Large intestine (tissue), 3 donors: ENCODE results near the gene DGKH. TPM values are rescaled to one million over a fixed set of nuclear protein-coding genes. Genes with fewer than 3 reads are reported as not detected.
"Not testable (repeated sequence)": the region's sequence is repeated elsewhere in the genome, so short reads cannot be mapped to it uniquely, and the experiment has no call there.

ENCODE experiments used
- DNase-seq, 2 donors: peaks; one replicate each; pipeline versions ENCODE4 v3.0.0 to v3.0.0-alpha.2; 2013
- H3K27ac ChIP-seq: one replicate; pipeline ENCODE4 v1.5.1; 2013; ENCODE audit warnings: low read length
- H3K27me3 ChIP-seq: 2 replicates; pipeline ENCODE4 v1.6.1; 2013; ENCODE audit warnings: low read length; ENCODE audit not compliant: control insufficient read depth, insufficient read depth
- H3K36me3 ChIP-seq: 2 replicates; pipeline ENCODE4 v1.6.1; 2013; ENCODE audit warnings: low read length; ENCODE audit not compliant: control insufficient read depth, insufficient read depth
- H3K4me1 ChIP-seq: one replicate; pipeline ENCODE4 v1.6.1; 2013; ENCODE audit warnings: low read length; ENCODE audit not compliant: control insufficient read depth, insufficient read depth
- H3K4me3 ChIP-seq: one replicate; pipeline ENCODE4 v1.5.1; 2013; ENCODE audit warnings: low read length
- H3K9me3 ChIP-seq: one replicate; pipeline ENCODE4 v1.6.1; 2013; ENCODE audit warnings: mild to moderate bottlenecking, low read depth, low read length, moderate library complexity; ENCODE audit not compliant: control insufficient read depth
- WGBS: methylation state at CpG from one replicate; pipeline ENCODE4 v1.1.5; 2013; ENCODE audit warnings: low lambda C conversion rate; ENCODE audit not compliant: insufficient coverage; 5-methylcytosine and 5-hydroxymethylcytosine counted together
- polyA plus RNA-seq: library from polyadenylated mRNA; unstranded; fragments of 120-200 nt; gene quantifications from one replicate; pipeline ENCODE4 v1.2.1, GENCODE V29; 2013

The DGKH gene
- polyA plus RNA-seq, 1 donor: 6.9 TPM

GRCh38 chr13:42071179-42071578 is 22.7 kb downstream of the DGKH start:
- not testable (repeated sequence) for H3K36me3 ChIP-seq, H3K9me3 ChIP-seq, H3K27ac ChIP-seq, H3K4me3 ChIP-seq, DNase-seq, H3K4me1 ChIP-seq, H3K27me3 ChIP-seq
- WGBS: 100% methylated on average over 1 of the region's 4 CpGs

- H3K9me3 ChIP-seq: no peaks in the 10 kb centered on the region
- no peaks in the 10 kb centered on the region for H3K4me1 ChIP-seq
- 58% methylated on average over 2 of the region's 12 CpGs for WGBS
- no peak overlapping the region for H3K4me3 ChIP-seq
- no peaks in the 10 kb centered on the region for H3K27me3 ChIP-seq
- H3K27ac ChIP-seq: no peak overlapping the region
- H3K36me3 ChIP-seq: peaks cover 3% of the 10 kb centered on the region
- DNase-seq: peak in 1 of 2 donors; percentile 8
Measured at GRCh38 chr13:42071672-42072419, 23.4 kb downstream of the DGKH start.

- no CpG with 5 or more reads among the region's 3 CpGs for WGBS
Measured at GRCh38 chr13:42073683-42074082, 25.2 kb downstream of the DGKH start.

GRCh38 chr13:42075517-42075916 is 27.1 kb downstream of the DGKH start:
- Histone ChIP-seq H3K36me3 (peaks cover 3% of the 10 kb centered on the region), H3K4me1 (no peaks in the 10 kb centered on the region), H3K27ac (no peak overlapping the region), H3K4me3 (no peak overlapping the region), H3K9me3 (no peaks in the 10 kb centered on the region), H3K27me3 (no peaks in the 10 kb centered on the region)
- DNase-seq: peak in 1 of 2 donors; percentile 5

More at GRCh38 chr13:42073683-42074082, 25.2 kb downstream of the DGKH start:
- H3K4me1 ChIP-seq: no peaks in the 10 kb centered on the region
- H3K27ac ChIP-seq: no peak overlapping the region
- H3K9me3 ChIP-seq: no peaks in the 10 kb centered on the region
- H3K27me3 ChIP-seq: no peaks in the 10 kb centered on the region
- no peak overlapping the region for H3K4me3 ChIP-seq
- no peak for DNase-seq
- peaks cover 3% of the 10 kb centered on the region for H3K36me3 ChIP-seq

DNA sequence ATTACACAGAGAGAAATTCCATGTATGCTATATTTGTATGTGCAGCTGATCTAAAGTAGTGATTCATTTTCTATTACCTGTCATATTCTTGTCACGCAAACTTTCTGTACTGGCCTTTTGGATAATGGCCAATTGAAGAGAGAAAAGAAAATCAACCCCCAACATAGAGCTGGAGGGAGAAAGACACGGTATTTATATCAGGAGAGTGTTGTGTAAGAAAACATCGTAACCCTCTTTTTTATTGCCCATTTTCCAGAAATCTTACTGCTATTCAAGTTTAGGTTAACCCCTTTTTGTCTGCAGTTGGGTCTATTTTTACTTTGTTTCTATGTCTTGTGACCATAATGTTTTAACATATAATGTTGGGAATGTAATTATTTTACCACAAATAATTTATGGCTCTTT is 27.9 kb downstream of the DGKH start:
- WGBS: 67% methylated on average over 1 of the region's 3 CpGs
- no peaks in the 10 kb centered on the region for H3K9me3 ChIP-seq
- DNase-seq: no peak

DNA sequence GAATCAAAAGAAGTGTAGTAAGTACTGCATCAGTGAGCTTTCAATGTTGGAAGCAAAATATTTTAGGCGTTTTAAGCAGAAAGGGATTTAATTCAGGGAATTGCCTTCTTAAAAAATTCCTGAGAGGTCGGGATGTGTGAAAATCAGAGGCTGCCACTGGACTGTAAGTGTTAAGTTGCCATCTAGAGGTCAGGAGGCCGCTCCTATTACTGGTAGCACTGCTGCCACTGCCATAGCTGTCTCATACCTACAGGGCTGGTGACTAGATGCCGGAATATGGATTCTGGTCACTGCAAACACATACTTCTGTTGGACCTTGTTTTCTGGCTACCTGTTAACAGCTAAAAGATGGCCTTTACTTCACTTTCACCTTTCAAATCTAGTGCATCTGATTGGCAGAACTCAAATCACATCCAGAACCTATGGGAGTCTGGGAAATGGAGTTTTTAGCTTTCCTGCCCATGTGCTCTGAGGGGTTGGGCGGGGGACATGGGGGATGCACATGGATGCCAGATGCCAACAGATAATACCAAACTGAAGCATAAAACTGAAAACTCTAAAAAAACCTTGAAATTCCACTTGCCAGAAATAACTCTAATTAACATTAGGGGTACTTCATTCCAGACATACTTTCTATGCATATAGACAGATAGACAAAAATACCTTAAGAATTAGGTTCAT is 29.8 kb downstream of the DGKH start:
- no peak for DNase-seq
- no peak overlapping the region for H3K4me3 ChIP-seq
- H3K27me3 ChIP-seq: no peaks in the 10 kb centered on the region
- WGBS: no CpG with 5 or more reads among the region's 5 CpGs
- no peaks in the 10 kb centered on the region for H3K4me1 ChIP-seq
- no peaks in the 10 kb centered on the region for H3K36me3 ChIP-seq
- H3K9me3 ChIP-seq: no peaks in the 10 kb centered on the region
- H3K27ac ChIP-seq: no peak overlapping the region

More for the DNA sequence above, 27.9 kb downstream of the DGKH start:
- Histone ChIP-seq H3K4me3 (no peak overlapping the region), H3K36me3 (peaks cover 3% of the 10 kb centered on the region), H3K27ac (no peak overlapping the region), H3K27me3 (no peaks in the 10 kb centered on the region), H3K4me1 (no peaks in the 10 kb centered on the region)

GRCh38 chr13:42083138-42083770 is 34.8 kb downstream of the DGKH start:
- DNase-seq: no peak
- Histone ChIP-seq H3K27me3 (no peaks in the 10 kb centered on the region), H3K9me3 (peaks cover 11% of the 10 kb centered on the region), H3K4me3 (no peak overlapping the region), H3K4me1 (no peaks in the 10 kb centered on the region), H3K27ac (no peak overlapping the region), H3K36me3 (no peaks in the 10 kb centered on the region)
- 100% methylated on average over 1 of the region's 16 CpGs for WGBS

DNA sequence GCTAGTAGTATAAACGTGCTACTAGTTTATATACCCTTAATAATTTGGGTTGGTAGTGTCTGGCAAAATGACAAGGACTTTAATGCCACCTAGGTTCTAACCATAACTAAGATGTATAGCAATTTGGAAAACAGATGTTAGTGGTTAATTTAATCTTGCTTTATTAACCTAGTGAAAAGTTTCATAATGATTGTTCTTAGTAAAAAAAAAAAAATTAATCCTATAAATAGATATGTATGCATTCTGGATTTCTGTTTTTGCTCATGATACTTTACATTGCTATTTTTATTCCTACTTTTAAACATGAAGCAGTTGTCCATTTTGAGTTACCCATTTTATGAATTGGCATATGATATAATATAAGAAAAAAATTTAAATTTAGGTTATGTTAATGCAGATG is 36.3 kb downstream of the DGKH start:
- H3K4me1 ChIP-seq: no peaks in the 10 kb centered on the region
- no peaks in the 10 kb centered on the region for H3K36me3 ChIP-seq
- no peak overlapping the region for H3K4me3 ChIP-seq
- H3K27ac ChIP-seq: no peak overlapping the region
- H3K9me3 ChIP-seq: peaks cover 11% of the 10 kb centered on the region
- WGBS: 67% methylated on average over 1 of the region's 1 CpG
- no peak for DNase-seq
- H3K27me3 ChIP-seq: no peaks in the 10 kb centered on the region

- peaks cover 2% of the 10 kb centered on the region for H3K36me3 ChIP-seq
- H3K4me3 ChIP-seq: no peak overlapping the region
- peaks cover 11% of the 10 kb centered on the region for H3K9me3 ChIP-seq
- no peak overlapping the region for H3K27ac ChIP-seq
- DNase-seq: no peak
- H3K27me3 ChIP-seq: no peaks in the 10 kb centered on the region
- WGBS: no CpG with 5 or more reads among the region's 1 CpG
- H3K4me1 ChIP-seq: no peaks in the 10 kb centered on the region
Measured at GRCh38 chr13:42086582-42086981, 38.1 kb downstream of the DGKH start.

- Histone ChIP-seq H3K27ac (no peak overlapping the region), H3K4me1 (no peaks in the 10 kb centered on the region), H3K36me3 (peaks cover 2% of the 10 kb centered on the region), H3K27me3 (no peaks in the 10 kb centered on the region), H3K4me3 (no peak overlapping the region), H3K9me3 (no peaks in the 10 kb centered on the region)
- 83% methylated on average over 1 of the region's 2 CpGs for WGBS
- no peak for DNase-seq
Measured at GRCh38 chr13:42094516-42095040, 46.1 kb downstream of the DGKH start.
